H1 (cell line): Measurements from ENCODE around the gene BTRC.

Source experiments
- BCL11A ChIP-seq, 2 experiments: IDR thresholded peaks; one replicate each; pipeline ENCODE4 v1.6.1; 2011; ENCODE audit warnings: low read depth in 2 of 2, low read length in 2 of 2, mild to moderate bottlenecking in 2 of 2
- CTCF ChIP-seq, 3 experiments: IDR thresholded peaks; 1 replicate in 2 of 3; 2 replicates in 1 of 3; pipeline versions ENCODE4 v1.5.1 to v1.6.1; 2011; ENCODE audit warnings: low read length in 3 of 3, mild to moderate bottlenecking in 3 of 3, inconsistent platforms in 2 of 3, low read depth in 1 of 3, moderate library complexity in 1 of 3; ENCODE audit not compliant: insufficient read depth in 1 of 3; ENCODE audit errors: control extremely low read depth in 1 of 3
- EZH2 ChIP-seq: fragments of 200-600 bp; sonication (generic); IDR thresholded peaks from 2 replicates; pipeline ENCODE4 v1.7.1; 2012; ENCODE audit warnings: low read depth, mild to moderate bottlenecking, moderate library complexity, low read length, inconsistent platforms; ENCODE audit not compliant: severe bottlenecking
- JUND ChIP-seq: IDR thresholded peaks from 2 replicates; pipeline ENCODE4 v1.6.1; 2011; ENCODE audit warnings: mild to moderate bottlenecking, improper control_type of control experiment, low read length
- SIX5 ChIP-seq: IDR thresholded peaks from 2 replicates; pipeline ENCODE4 v1.6.1; 2011; ENCODE audit warnings: mild to moderate bottlenecking, low read depth, low read length
- SUZ12 ChIP-seq: fragments of 200-600 bp; sonication (generic); IDR thresholded peaks from 2 replicates; pipeline ENCODE4 v1.6.1; 2012; ENCODE audit warnings: mild to moderate bottlenecking, inconsistent platforms, low read length, moderate library complexity, mixed read lengths

GRCh38 chr10:101487399-101487798, 133.4 kb downstream of the BTRC start:
- no peak for TF ChIP-seq EZH2
- no peak for TF ChIP-seq SIX5
- no peak for TF ChIP-seq JUND
- no peak for TF ChIP-seq CTCF (IDR thresholded peaks at IDR 0.05; ENCODE audit: control extremely low read depth in 1 of 3, insufficient read depth in 1 of 3, low read depth in 1 of 3, low read length in 3 of 3)
- no peak for TF ChIP-seq SUZ12
- TF ChIP-seq BCL11A (IDR thresholded peaks at IDR 0.05; ENCODE audit: low read depth in 2 of 2, low read length in 2 of 2), result no peak
